Testis (tissue), 3 donors: Measurements from ENCODE around the gene CYB5RL. TPM values are rescaled to one million over a fixed set of nuclear protein-coding genes. Genes with fewer than 3 reads are reported as not detected.

ENCODE experiments used
- DNase-seq: peaks from one replicate; pipeline ENCODE4 v3.0.0-alpha.2; 2019
- H3K27ac ChIP-seq, 2 donors: fragments of 200-600 bp; sonication (generic); one replicate each; pipeline ENCODE4 v1.5.1; 2019
- H3K27me3 ChIP-seq: fragments of 200-600 bp; sonication (generic); one replicate; pipeline ENCODE4 v1.5.1; 2019
- H3K36me3 ChIP-seq: fragments of 200-600 bp; sonication (generic); one replicate; pipeline ENCODE4 v1.5.1; 2017; ENCODE audit warnings: low read depth; ENCODE audit errors: missing control alignments
- H3K4me1 ChIP-seq: fragments of 200-600 bp; sonication (generic); one replicate; pipeline ENCODE4 v1.5.1; 2019
- H3K4me3 ChIP-seq, 2 donors: fragments of 200-600 bp; sonication (generic); one replicate each; pipeline ENCODE4 v1.5.1; 2017 to 2019
- H3K9me3 ChIP-seq: fragments of 200-600 bp; sonication (generic); one replicate; pipeline ENCODE4 v1.5.1; 2017
- POLR2A ChIP-seq: fragments of 450-650 bp; IDR thresholded peaks from one replicate; pipeline ENCODE4 v1.6.1; 2017; ENCODE audit warnings: antibody characterized with exemption, mild to moderate bottlenecking, moderate library complexity
- WGBS, 2 donors: methylation state at CpG; one replicate each; pipeline ENCODE4 v1.1.5; 2018; 5-methylcytosine and 5-hydroxymethylcytosine counted together
- intact Hi-C: fragments of 100-400 bp; cut with DNase I; formaldehyde crosslinking; loops from one replicate; pipeline ENCODE4 v1.15.1; 2023; ENCODE audit warnings: low total_unique reads
- polyA plus RNA-seq: library from polyadenylated mRNA; stranded (reverse); fragments of 350-450 nt; fragmentation: Illumina TruSeq; extraction: RNeasy Lipid Tissue Mini Kit (QIAGEN cat#74804); gene quantifications from one replicate; pipeline ENCODE4 v1.2.3, GENCODE V29; 2014; ENCODE audit warnings: low read depth, low replicate concordance; ENCODE audit not compliant: insufficient read depth
- total RNA-seq, 2 donors: library from RNA; depleted of rRNA; stranded (reverse); fragments of >200 nt; gene quantifications; one replicate each; pipeline ENCODE4 v1.2.3, GENCODE V29; 2016
- TF ChIP-seq, protein P1 (sequence below), 3 experiments: fragments of 450-650 bp in 2 of 3; fragments of 200-600 bp in 1 of 3; sonication (generic) in 1 of 3; IDR thresholded peaks; one replicate each; pipeline ENCODE4 v1.5.1; 2016 to 2019; ENCODE audit warnings: antibody characterized with exemption in 3 of 3, mild to moderate bottlenecking in 2 of 3, moderate library complexity in 1 of 3

CYB5RL gene
- total and polyA plus RNA-seq, 3 donors from 2014 or later, result 6.3 to 11.5 (median 8.7) TPM

DNA sequence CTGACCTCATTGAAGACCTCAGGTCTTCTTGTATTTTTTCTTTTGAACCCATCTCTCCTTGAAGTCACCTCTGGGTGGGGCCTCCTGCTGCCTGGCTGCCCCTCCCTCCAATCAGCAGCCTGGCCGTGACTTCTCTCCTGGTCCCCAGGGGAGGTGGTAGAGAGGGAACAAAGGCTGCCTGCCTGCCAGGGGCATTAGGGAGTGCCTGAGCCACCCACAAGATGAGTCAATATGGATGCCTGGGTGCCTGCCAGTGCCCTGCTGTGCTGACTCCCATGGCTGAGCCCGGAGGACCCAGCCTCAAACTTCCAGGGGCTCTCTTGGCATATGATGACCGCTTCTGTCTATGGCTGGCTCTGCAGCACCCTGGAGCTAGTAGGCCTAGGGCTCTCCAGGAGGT, 41.8 kb downstream of the CYB5RL start:
- Histone ChIP-seq H3K4me3 (no peak overlapping the region), H3K4me1 (peaks cover 3% of the 10 kb centered on the region), H3K36me3 (no peaks in the 10 kb centered on the region), H3K27ac (no peak overlapping the region), H3K27me3 (no peaks in the 10 kb centered on the region), H3K9me3 (no peaks in the 10 kb centered on the region)
- 60 to 84% methylated on average over 1 to 3 of the region's 3 CpGs for WGBS, 2 donors
- DNase-seq, result no peak
- TF ChIP-seq POLR2A, result no peak
- TF ChIP-seq, protein P1, sequence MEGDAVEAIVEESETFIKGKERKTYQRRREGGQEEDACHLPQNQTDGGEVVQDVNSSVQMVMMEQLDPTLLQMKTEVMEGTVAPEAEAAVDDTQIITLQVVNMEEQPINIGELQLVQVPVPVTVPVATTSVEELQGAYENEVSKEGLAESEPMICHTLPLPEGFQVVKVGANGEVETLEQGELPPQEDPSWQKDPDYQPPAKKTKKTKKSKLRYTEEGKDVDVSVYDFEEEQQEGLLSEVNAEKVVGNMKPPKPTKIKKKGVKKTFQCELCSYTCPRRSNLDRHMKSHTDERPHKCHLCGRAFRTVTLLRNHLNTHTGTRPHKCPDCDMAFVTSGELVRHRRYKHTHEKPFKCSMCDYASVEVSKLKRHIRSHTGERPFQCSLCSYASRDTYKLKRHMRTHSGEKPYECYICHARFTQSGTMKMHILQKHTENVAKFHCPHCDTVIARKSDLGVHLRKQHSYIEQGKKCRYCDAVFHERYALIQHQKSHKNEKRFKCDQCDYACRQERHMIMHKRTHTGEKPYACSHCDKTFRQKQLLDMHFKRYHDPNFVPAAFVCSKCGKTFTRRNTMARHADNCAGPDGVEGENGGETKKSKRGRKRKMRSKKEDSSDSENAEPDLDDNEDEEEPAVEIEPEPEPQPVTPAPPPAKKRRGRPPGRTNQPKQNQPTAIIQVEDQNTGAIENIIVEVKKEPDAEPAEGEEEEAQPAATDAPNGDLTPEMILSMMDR (IDR thresholded peaks at IDR 0.05), result no peak
- intact Hi-C loops, result no loop called here

DNA sequence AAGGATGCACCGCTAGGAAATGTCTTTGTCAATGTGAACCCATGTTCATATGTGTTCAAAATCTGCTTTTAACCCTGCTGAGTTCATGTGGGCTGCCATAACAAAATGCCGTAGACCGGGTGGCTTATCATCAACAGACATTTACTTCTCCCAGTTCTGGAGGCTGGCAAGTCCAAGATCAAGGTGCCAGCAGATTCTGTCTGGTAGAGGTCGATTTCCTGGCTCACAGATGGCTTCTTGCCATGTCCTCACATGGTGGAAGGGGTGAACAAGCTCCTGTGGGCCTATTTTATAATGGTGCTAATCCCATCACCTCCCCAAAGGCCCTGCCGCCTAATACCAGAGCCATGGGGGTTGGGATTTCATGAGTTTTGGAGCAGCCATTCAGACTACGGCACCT, 42.4 kb downstream of the CYB5RL start:
- no peak overlapping the region for H3K4me3 ChIP-seq
- H3K4me1 ChIP-seq, result peaks cover 3% of the 10 kb centered on the region
- no peaks in the 10 kb centered on the region for H3K36me3 ChIP-seq
- DNase-seq, result no peak
- 82 to 96% methylated on average over 5 to 6 of the region's 6 CpGs for WGBS, 2 donors
- intact Hi-C loops, result no loop called here
- H3K27me3 ChIP-seq, result no peaks in the 10 kb centered on the region
- no peaks in the 10 kb centered on the region for H3K9me3 ChIP-seq
- H3K27ac ChIP-seq, result no peak overlapping the region
- TF ChIP-seq, protein P1 (IDR thresholded peaks at IDR 0.05), result no peak
- TF ChIP-seq POLR2A, result no peak

DNA sequence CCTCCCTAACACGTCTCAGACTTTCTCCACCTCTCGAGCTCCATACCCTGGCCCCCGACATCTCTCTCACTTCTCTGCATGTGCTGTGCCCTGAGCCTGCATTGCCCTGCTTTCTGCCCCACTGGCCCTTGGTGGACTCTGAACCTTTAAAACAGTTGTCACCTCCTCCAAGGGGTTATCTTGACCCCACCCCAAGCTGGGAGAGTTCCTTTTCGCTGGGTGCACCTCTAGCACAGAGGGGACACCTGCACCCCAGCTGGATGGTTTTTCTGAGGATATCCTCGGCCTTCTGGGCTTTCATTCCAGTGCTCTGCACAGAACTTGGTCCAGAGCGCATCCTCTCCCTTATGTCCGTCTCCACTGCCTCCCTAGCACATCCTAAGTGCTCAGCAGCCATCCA, 42.8 kb downstream of the CYB5RL start:
- intact Hi-C loops, result no loop called here

DNA sequence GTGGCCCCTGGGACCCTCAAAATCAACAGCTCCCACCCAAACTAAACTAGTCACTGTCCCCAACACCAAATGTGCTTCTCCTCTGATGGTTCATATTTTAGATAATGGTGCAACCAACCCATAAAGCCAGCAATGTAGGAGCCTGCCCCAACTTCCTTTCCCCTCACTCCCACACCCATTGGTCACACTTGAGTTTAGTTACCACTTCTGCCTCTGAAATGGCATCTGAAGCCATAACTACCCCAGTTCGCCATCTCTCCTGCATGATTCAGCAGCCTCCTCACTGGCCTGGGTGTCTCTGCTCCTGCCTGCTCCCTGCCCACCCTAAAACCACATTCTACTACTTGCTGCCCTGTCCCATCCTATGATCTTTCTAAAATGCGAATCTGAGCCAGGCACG, 43.6 kb downstream of the CYB5RL start:
- 95 to 97% methylated on average over 3 of the region's 3 CpGs for WGBS, 2 donors
- H3K9me3 ChIP-seq, result no peaks in the 10 kb centered on the region

More for the DNA sequence above, 42.8 kb downstream of the CYB5RL start:
- no peak overlapping the region for H3K27ac ChIP-seq
- H3K36me3 ChIP-seq, result no peaks in the 10 kb centered on the region
- TF ChIP-seq, protein P1 (IDR thresholded peaks at IDR 0.05), result no peak
- TF ChIP-seq POLR2A, result no peak
- no peak for DNase-seq
- no peaks in the 10 kb centered on the region for H3K9me3 ChIP-seq
- WGBS, 2 donors, result 91 to 93% methylated on average over 7 of the region's 7 CpGs
- no peaks in the 10 kb centered on the region for H3K27me3 ChIP-seq
- peaks cover 3% of the 10 kb centered on the region for H3K4me1 ChIP-seq
- no peak overlapping the region for H3K4me3 ChIP-seq

More for the DNA sequence above, 43.6 kb downstream of the CYB5RL start:
- Histone ChIP-seq H3K4me1 (peaks cover 3% of the 10 kb centered on the region), H3K27ac (no peak overlapping the region), H3K27me3 (no peaks in the 10 kb centered on the region), H3K36me3 (no peaks in the 10 kb centered on the region), H3K4me3 (no peak overlapping the region)
- no peak for TF ChIP-seq POLR2A
- TF ChIP-seq, protein P1 (IDR thresholded peaks at IDR 0.05), result no peak
- no peak for DNase-seq
- intact Hi-C loops, result no loop called here
